SK-N-SH treated with all-trans-retinoic acid at 6 μM for 48 hours (cell line): ENCODE results near the gene LY6G6F.

Experiments used
- ATAC-seq: fragments of 200-7000 bp; cut with Tn5 transposase; 3 replicates; pipeline ENCODE4 v1.9.1; 2020; ENCODE audit warnings: mild to moderate bottlenecking, moderate library complexity
- BACH2 ChIP-seq: fragments of 250-450 bp; sonication (Bioruptor Pico); IDR thresholded peaks from 2 replicates; pipeline ENCODE4 v1.9.0; 2021; ENCODE audit warnings: mild to moderate bottlenecking, borderline replicate concordance
- CREB5 ChIP-seq: fragments of 250-450 bp; sonication (Bioruptor Pico); IDR thresholded peaks from 2 replicates; pipeline ENCODE4 v1.5.1; 2020; ENCODE audit warnings: low read depth, mild to moderate bottlenecking, moderate library complexity
- CSDC2 ChIP-seq: fragments of 250-450 bp; sonication (Bioruptor Pico); IDR thresholded peaks from 2 replicates; pipeline ENCODE4 v1.5.0; 2020; ENCODE audit warnings: mild to moderate bottlenecking, moderate library complexity
- CSRNP3 ChIP-seq: fragments of 250-450 bp; sonication (Bioruptor Pico); IDR thresholded peaks from 2 replicates; pipeline ENCODE4 v1.5.1; 2021; ENCODE audit warnings: mild to moderate bottlenecking, moderate library complexity
- ESRRG ChIP-seq: fragments of 250-450 bp; sonication (Bioruptor Pico); IDR thresholded peaks from 2 replicates; pipeline ENCODE4 v1.6.1; 2021; ENCODE audit warnings: mild to moderate bottlenecking
- GLIS3 ChIP-seq: fragments of 250-450 bp; sonication (Bioruptor Pico); IDR thresholded peaks from 2 replicates; pipeline ENCODE4 v1.5.0; 2020; ENCODE audit warnings: mild to moderate bottlenecking, moderate library complexity
- ISL1 ChIP-seq: fragments of 250-450 bp; sonication (Bioruptor Pico); IDR thresholded peaks from 2 replicates; pipeline ENCODE4 v2.1.2; 2022; ENCODE audit warnings: mild to moderate bottlenecking, moderate library complexity
- OSR1 ChIP-seq: fragments of 250-450 bp; sonication (Bioruptor Pico); IDR thresholded peaks from 2 replicates; pipeline ENCODE4 v1.8.0; 2022; ENCODE audit warnings: moderate library complexity, mild to moderate bottlenecking, inconsistent platforms
- POU6F1 ChIP-seq: fragments of 250-450 bp; sonication (Bioruptor Pico); IDR thresholded peaks from 2 replicates; pipeline ENCODE4 v1.8.0; 2021; ENCODE audit warnings: low read depth, mild to moderate bottlenecking, moderate library complexity, borderline replicate concordance
- PPARA ChIP-seq: fragments of 250-450 bp; sonication (Bioruptor Pico); IDR thresholded peaks from 2 replicates; pipeline ENCODE4 v1.5.0; 2020; ENCODE audit warnings: mild to moderate bottlenecking, borderline replicate concordance
- RARB ChIP-seq: fragments of 250-450 bp; sonication (Bioruptor Pico); IDR thresholded peaks from 2 replicates; pipeline ENCODE4 v1.8.0; 2021; ENCODE audit warnings: mild to moderate bottlenecking, moderate library complexity
- SNAI2 ChIP-seq: fragments of 250-450 bp; sonication (Bioruptor Pico); IDR thresholded peaks from 2 replicates; pipeline ENCODE4 v1.5.0; 2020; ENCODE audit warnings: mild to moderate bottlenecking, moderate library complexity
- TCF4 ChIP-seq: fragments of 250-450 bp; sonication (Bioruptor Pico); IDR thresholded peaks from 2 replicates; pipeline ENCODE4 v1.8.0; 2021; ENCODE audit warnings: mild to moderate bottlenecking, moderate library complexity, borderline replicate concordance
- TOX ChIP-seq: fragments of 250-450 bp; sonication (Bioruptor Pico); IDR thresholded peaks from 2 replicates; pipeline ENCODE4 v1.8.0; 2021; ENCODE audit warnings: mild to moderate bottlenecking, moderate library complexity, borderline replicate concordance
- TSHZ2 ChIP-seq: fragments of 250-450 bp; sonication (Bioruptor Pico); IDR thresholded peaks from 2 replicates; pipeline ENCODE4 v1.5.0; 2020; ENCODE audit warnings: mild to moderate bottlenecking, moderate library complexity
- ZFP30 ChIP-seq: fragments of 450-650 bp; formaldehyde crosslinking; IDR thresholded peaks from 2 replicates; pipeline ENCODE4 v1.5.0; 2022; ENCODE audit warnings: mild to moderate bottlenecking, moderate library complexity
- ZNF565 ChIP-seq: fragments of 450-650 bp; formaldehyde crosslinking; conservative IDR thresholded peaks from 2 replicates; pipeline ENCODE4 v1.5.0; 2020; ENCODE audit warnings: low read depth, mild to moderate bottlenecking, moderate library complexity
- ZNF70 ChIP-seq: fragments of 450-650 bp; formaldehyde crosslinking; IDR thresholded peaks from 2 replicates; pipeline ENCODE4 v1.5.0; 2020; ENCODE audit warnings: mild to moderate bottlenecking, moderate library complexity
- ZNF8 ChIP-seq: fragments of 450-650 bp; formaldehyde crosslinking; IDR thresholded peaks from 2 replicates; pipeline ENCODE4 v1.5.0; 2020; ENCODE audit warnings: mild to moderate bottlenecking, moderate library complexity

Gene LY6G6F

GRCh38 chr6:31720196-31720770, 13.6 kb downstream of the LY6G6F start:
- TF ChIP-seq GLIS3 (CRISPR knock-in tag) (no peak), TSHZ2 (CRISPR knock-in tag) (no peak), CSDC2 (no peak), RARB (no peak), ESRRG (CRISPR knock-in tag) (no peak), ZNF565 (CRISPR knock-in tag) (no peak)
- no peak for ATAC-seq

GRCh38 chr6:31721351-31722020, 14.8 kb downstream of the LY6G6F start, which contains the start of gene LY6G6C:
Gene LY6G6C, minus strand, starts transcription at chr6:31721746. Its CDS starts 67 bp downstream, at chr6:31721679.
- ATAC-seq: no peak
- TF ChIP-seq SNAI2 (CRISPR knock-in tag) (no peak), PPARA (no peak), POU6F1 (no peak), TCF4 (CRISPR knock-in tag) (no peak), OSR1 (CRISPR knock-in tag) (no peak), ZNF565 (CRISPR knock-in tag) (no peak), CSDC2 (no peak), ZFP30 (no peak), BACH2 (CRISPR knock-in tag) (no peak), GLIS3 (CRISPR knock-in tag) (no peak), ZNF8 (CRISPR knock-in tag) (no peak), CREB5 (no peak), ZNF70 (no peak), ISL1 (CRISPR knock-in tag) (no peak)

- TF ChIP-seq CSRNP3 (no peak), POU6F1 (no peak), ZNF565 (CRISPR knock-in tag) (no peak), ISL1 (CRISPR knock-in tag) (no peak), ZNF8 (CRISPR knock-in tag) (no peak), GLIS3 (CRISPR knock-in tag) (no peak), TSHZ2 (CRISPR knock-in tag) (no peak), OSR1 (CRISPR knock-in tag) (no peak), ZNF70 (no peak), CSDC2 (no peak), TOX (CRISPR knock-in tag) (no peak), CREB5 (no peak), SNAI2 (CRISPR knock-in tag) (no peak), ESRRG (CRISPR knock-in tag) (no peak)
- TF ChIP-seq, all 23 proteins: peak for 0
- no peak for ATAC-seq
These were observed 15.5 kb downstream of the LY6G6F start for GRCh38 chr6:31722173-31722572.
